ENCODE data around the gene CLEC2L. TPM values are rescaled to one million over a fixed set of nuclear protein-coding genes. Genes with fewer than 3 reads are reported as not detected.

CLEC2L gene
- total RNA-seq: under 1 TPM in 3 of 4 donors, not detected in 1; 0.21 to 0.43 (median 0.26) TPM

- TF ChIP-seq POLR2A (IDR thresholded peaks at IDR 0.05): no peak
- TF ChIP-seq, protein P1, sequence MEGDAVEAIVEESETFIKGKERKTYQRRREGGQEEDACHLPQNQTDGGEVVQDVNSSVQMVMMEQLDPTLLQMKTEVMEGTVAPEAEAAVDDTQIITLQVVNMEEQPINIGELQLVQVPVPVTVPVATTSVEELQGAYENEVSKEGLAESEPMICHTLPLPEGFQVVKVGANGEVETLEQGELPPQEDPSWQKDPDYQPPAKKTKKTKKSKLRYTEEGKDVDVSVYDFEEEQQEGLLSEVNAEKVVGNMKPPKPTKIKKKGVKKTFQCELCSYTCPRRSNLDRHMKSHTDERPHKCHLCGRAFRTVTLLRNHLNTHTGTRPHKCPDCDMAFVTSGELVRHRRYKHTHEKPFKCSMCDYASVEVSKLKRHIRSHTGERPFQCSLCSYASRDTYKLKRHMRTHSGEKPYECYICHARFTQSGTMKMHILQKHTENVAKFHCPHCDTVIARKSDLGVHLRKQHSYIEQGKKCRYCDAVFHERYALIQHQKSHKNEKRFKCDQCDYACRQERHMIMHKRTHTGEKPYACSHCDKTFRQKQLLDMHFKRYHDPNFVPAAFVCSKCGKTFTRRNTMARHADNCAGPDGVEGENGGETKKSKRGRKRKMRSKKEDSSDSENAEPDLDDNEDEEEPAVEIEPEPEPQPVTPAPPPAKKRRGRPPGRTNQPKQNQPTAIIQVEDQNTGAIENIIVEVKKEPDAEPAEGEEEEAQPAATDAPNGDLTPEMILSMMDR (IDR thresholded peaks at IDR 0.05): no peak
- H3K9me3 ChIP-seq: no peaks in the 10 kb centered on the region
- H3K4me1 ChIP-seq: peaks cover 0 to 6% of the 10 kb centered on the region in 2 donors
- peak within 1 kb of the TSS in 1 of 2 donors; percentile 23 for H3K4me3 ChIP-seq
- H3K27ac ChIP-seq: no peak within 1 kb of the TSS
- no peak for DNase-seq
- intact Hi-C loops (cut with DNase I; ENCODE audit: low total_unique reads): no loop called here
- H3K27me3 ChIP-seq: no peaks in the 10 kb centered on the region
- H3K36me3 ChIP-seq: no peaks in the 10 kb centered on the region
These were observed at the start of gene CLEC2L for GRCh38 chr7:139523199-139523941. Gene CLEC2L (plus strand): TSS chr7:139523685. CDS start chr7:139523928, 243 bp downstream.

DNA sequence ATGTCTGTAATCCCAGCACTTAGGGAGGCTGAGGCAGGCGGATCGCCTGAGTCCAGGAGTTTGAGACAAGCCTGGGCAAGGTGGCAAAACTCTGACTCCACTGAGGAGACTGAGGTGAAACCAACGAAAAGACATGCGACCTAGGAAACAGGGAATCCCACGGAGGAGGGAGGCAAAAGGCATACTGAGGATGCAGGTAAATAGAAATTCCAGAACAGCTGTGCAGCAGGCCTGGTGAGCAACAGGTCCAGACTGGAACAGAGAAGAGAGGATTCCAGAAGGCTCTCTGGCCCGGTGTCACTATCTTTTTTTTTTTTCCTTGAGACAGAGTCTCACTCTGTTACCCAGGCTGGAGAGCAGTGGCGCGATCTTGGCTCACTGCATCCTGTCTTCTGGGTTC lies 47.3 kb upstream of the CLEC2L start:
- H3K9me3 ChIP-seq: no peaks in the 10 kb centered on the region
- no peak overlapping the region for H3K4me3 ChIP-seq
- no peak for DNase-seq
- no peaks in the 10 kb centered on the region for H3K27me3 ChIP-seq
- no peak overlapping the region for H3K27ac ChIP-seq
- no peaks in the 10 kb centered on the region for H3K36me3 ChIP-seq
- no peaks in the 10 kb centered on the region for H3K4me1 ChIP-seq
- intact Hi-C loops (cut with DNase I; ENCODE audit: low total_unique reads): no loop called here
- no peak for TF ChIP-seq POLR2A (IDR thresholded peaks at IDR 0.05)

GRCh38 chr7:139476891-139477290 lies 46.6 kb upstream of the CLEC2L start:
- no peaks in the 10 kb centered on the region for H3K4me1 ChIP-seq
- no peak overlapping the region for H3K27ac ChIP-seq
- DNase-seq: no peak
- intact Hi-C loops (cut with DNase I; ENCODE audit: low total_unique reads): no loop called here
- no peaks in the 10 kb centered on the region for H3K9me3 ChIP-seq
- TF ChIP-seq, protein P1 (IDR thresholded peaks at IDR 0.05): no peak
- TF ChIP-seq POLR2A (IDR thresholded peaks at IDR 0.05): no peak
- no peak overlapping the region for H3K4me3 ChIP-seq
- H3K36me3 ChIP-seq: no peaks in the 10 kb centered on the region
- peaks cover 0 to under 1% of the 10 kb centered on the region in 2 donors for H3K27me3 ChIP-seq

- Histone ChIP-seq H3K27ac (no peak overlapping the region), H3K27me3 (peaks cover 7 to 9% of the 10 kb centered on the region in 2 donors), H3K4me1 (peaks cover 0 to 14% of the 10 kb centered on the region in 2 donors), H3K4me3 (no peak overlapping the region), H3K36me3 (no peaks in the 10 kb centered on the region), H3K9me3 (no peaks in the 10 kb centered on the region)
- no peak for DNase-seq
- intact Hi-C loops (cut with DNase I; ENCODE audit: low total_unique reads): no loop called here
- TF ChIP-seq POLR2A (IDR thresholded peaks at IDR 0.05): no peak
- TF ChIP-seq, protein P1 (IDR thresholded peaks at IDR 0.05): no peak
These were observed 43.9 kb upstream of the CLEC2L start for GRCh38 chr7:139479620-139480019.

DNA sequence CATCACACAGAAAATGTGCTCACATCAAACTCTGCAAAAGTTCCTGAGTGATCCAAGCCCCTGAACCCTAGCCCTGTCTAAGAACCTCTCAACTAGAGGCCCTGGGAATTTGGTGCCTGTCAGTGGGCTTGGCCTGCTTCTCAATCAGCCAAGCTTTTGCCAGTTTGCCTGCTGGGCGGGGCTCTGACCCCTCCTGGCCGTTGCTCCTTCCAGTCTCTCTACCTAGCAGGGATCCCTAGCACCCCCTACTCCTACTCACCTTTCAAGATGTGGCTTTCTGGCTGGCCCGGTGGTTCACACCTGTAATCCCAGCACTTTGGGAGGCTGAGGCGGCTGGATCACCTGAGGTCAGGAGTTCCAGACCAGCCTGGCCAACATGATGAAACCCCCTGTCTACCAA lies 42.1 kb upstream of the CLEC2L start:
- no peaks in the 10 kb centered on the region for H3K9me3 ChIP-seq
- intact Hi-C loops (cut with DNase I; ENCODE audit: low total_unique reads): no loop called here

More for the DNA sequence above, 42.1 kb upstream of the CLEC2L start:
- no peak for DNase-seq
- TF ChIP-seq POLR2A (IDR thresholded peaks at IDR 0.05): no peak
- TF ChIP-seq, protein P1 (IDR thresholded peaks at IDR 0.05): no peak
- Histone ChIP-seq H3K36me3 (no peaks in the 10 kb centered on the region), H3K27me3 (peaks cover 7 to 9% of the 10 kb centered on the region in 2 donors), H3K4me3 (no peak overlapping the region), H3K27ac (no peak overlapping the region), H3K4me1 (peaks cover 0 to 14% of the 10 kb centered on the region in 2 donors)
